Right lobe of liver (tissue), 6 donors: ENCODE measurements around the gene STK17A. TPM values are rescaled to one million over a fixed set of nuclear protein-coding genes. Genes with fewer than 3 reads are reported as not detected.

Experiments used
- ATAC-seq, 4 donors: fragments of 200-7000 bp; cut with Tn5 transposase; one replicate each; pipeline ENCODE4 v1.9.1; 2020; ENCODE audit warnings: mild to moderate bottlenecking in 4 of 4, moderate library complexity in 4 of 4
- DNase-seq, 3 donors: peaks; one replicate each; pipeline ENCODE4 v3.0.0-alpha.2; 2020
- H3K27ac ChIP-seq, 3 donors: fragments of 200-600 bp; one replicate each; pipeline ENCODE4 v1.8.0; 2022
- H3K27me3 ChIP-seq, 2 donors: fragments of 200-600 bp; one replicate each; pipeline ENCODE4 v1.8.0; 2022
- H3K36me3 ChIP-seq, 4 donors: fragments of 200-600 bp; sonication (generic) in 1 of 4; one replicate each; pipeline versions ENCODE4 v1.5.1 to v1.8.0; 2017 to 2022; ENCODE audit warnings: control low read depth in 1 of 4
- H3K4me1 ChIP-seq, 4 donors: fragments of 200-600 bp; sonication (generic) in 1 of 4; one replicate each; pipeline versions ENCODE4 v1.5.1 to v1.8.0; 2017 to 2022; ENCODE audit warnings: control low read depth in 1 of 4
- H3K4me3 ChIP-seq, 3 donors: fragments of 200-600 bp; one replicate each; pipeline ENCODE4 v1.8.0; 2022
- H3K9me3 ChIP-seq, 4 donors: fragments of 200-600 bp; sonication (generic) in 1 of 4; one replicate each; pipeline versions ENCODE4 v1.5.1 to v1.8.0; 2017 to 2022; ENCODE audit warnings: control low read depth in 1 of 4
- CTCF ChIP-seq, 4 donors: fragments of 200-600 bp in 3 of 4; fragments of 450-650 bp in 1 of 4; IDR thresholded peaks; one replicate each; pipeline versions ENCODE4 v1.5.1 to v1.8.0; 2016 to 2022; ENCODE audit warnings: antibody characterized with exemption in 4 of 4, mild to moderate bottlenecking in 2 of 4
- POLR2A ChIP-seq: fragments of 450-650 bp; IDR thresholded peaks from one replicate; pipeline ENCODE4 v1.6.1; 2017; ENCODE audit warnings: antibody characterized with exemption, mild to moderate bottlenecking
- WGBS: methylation state at CpG from one replicate; pipeline ENCODE4 v1.1.6; 2018; ENCODE audit warnings: low coverage, low lambda C conversion rate; ENCODE audit not compliant: insufficient coverage; ENCODE audit errors: missing lambda C conversion rate; 5-methylcytosine and 5-hydroxymethylcytosine counted together
- intact Hi-C, 2 donors: fragments of 100-400 bp; cut with DNase I; formaldehyde crosslinking; loops; one replicate each; pipeline versions ENCODE4 v1.11.2 to v1.14.1; 2022
- total RNA-seq, 6 experiments: library from RNA; depleted of rRNA in 2 of 6; stranded (reverse); fragments of >200 nt in 2 of 6; fragmentation: NEBNext Ultra II Directional in 3 of 6; extraction: Animal tissue kit (Norgen Biotek cat#: 25700) in 3 of 6; gene quantifications; one replicate each; pipeline versions ENCODE4 v1.1.0 to v1.2.4, GENCODE V29; 2016 to 2023
- donor health status: DM: no; HTN: yes; CAD: no.
- donor health status: DM: no; HTN: no; CAD: no.
- donor health status: DM: no; HTN: no; CAD: no.
- donor health status: DM: no; HTN: yes; CAD: no.
- donor health status: DM: no; HTN: yes; CAD: no.

The STK17A gene
- total RNA-seq, 6 experiments from 2014 or later, result 1.7 to 20.9 (median 7.9) TPM

GRCh38 chr7:43590862-43591557 lies 8.1 kb downstream of the STK17A start:
- intact Hi-C loops, result no loop called here
- Histone ChIP-seq H3K27me3 (no peaks in the 10 kb centered on the region), H3K36me3 (no peaks in the 10 kb centered on the region), H3K27ac (no peak overlapping the region), H3K4me1 (peaks cover 0 to 21% (median 3%) of the 10 kb centered on the region in 4 donors), H3K4me3 (no peak overlapping the region), H3K9me3 (no peaks in the 10 kb centered on the region)
- WGBS, result 40% methylated on average over 2 of the region's 2 CpGs
- DNase-seq (no peak), ATAC-seq (no peak)
- no peak for TF ChIP-seq POLR2A
- TF ChIP-seq CTCF (IDR thresholded peaks at IDR 0.05), result no peak

- peak overlapping the region in 1 of 3 donors; percentile 8 for H3K27ac ChIP-seq
- peak in 3 of 4 donors; percentile 38 to 78 (median 58) for ATAC-seq
- H3K36me3 ChIP-seq, result no peaks in the 10 kb centered on the region
- TF ChIP-seq CTCF (IDR thresholded peaks at IDR 0.05), result no peak
- no peak for TF ChIP-seq POLR2A
- no peaks in the 10 kb centered on the region for H3K27me3 ChIP-seq
- H3K4me1 ChIP-seq, result peaks cover 0 to 14% (median 0%) of the 10 kb centered on the region in 4 donors
- 36% methylated on average over 4 of the region's 4 CpGs for WGBS
- no peak overlapping the region for H3K4me3 ChIP-seq
- no peaks in the 10 kb centered on the region for H3K9me3 ChIP-seq
- intact Hi-C loops, result no loop called here
- no peak for DNase-seq
Measured at GRCh38 chr7:43591558-43592180, 8.8 kb downstream of the STK17A start.

GRCh38 chr7:43592326-43592725 lies 9.4 kb downstream of the STK17A start:
- 82% methylated on average over 3 of the region's 3 CpGs for WGBS
- TF ChIP-seq CTCF (IDR thresholded peaks at IDR 0.05), result no peak
- Histone ChIP-seq H3K9me3 (no peaks in the 10 kb centered on the region), H3K4me1 (peaks cover 0 to 13% (median 0%) of the 10 kb centered on the region in 4 donors), H3K36me3 (no peaks in the 10 kb centered on the region), H3K27ac (no peak overlapping the region), H3K4me3 (no peak overlapping the region), H3K27me3 (no peaks in the 10 kb centered on the region)
- DNase-seq, result no peak
- no peak for ATAC-seq
- intact Hi-C loops, result no loop called here

- Histone ChIP-seq H3K4me1 (peaks cover 0 to 13% (median 0%) of the 10 kb centered on the region in 4 donors), H3K4me3 (no peak overlapping the region), H3K36me3 (no peaks in the 10 kb centered on the region), H3K9me3 (no peaks in the 10 kb centered on the region), H3K27me3 (no peaks in the 10 kb centered on the region), H3K27ac (no peak overlapping the region)
- ATAC-seq (peak in 1 of 4 donors; percentile 25), DNase-seq (no peak)
- 100% methylated on average over 1 of the region's 1 CpG for WGBS
- intact Hi-C loops, result no loop called here
- no peak for TF ChIP-seq POLR2A
- no peak for TF ChIP-seq CTCF (IDR thresholded peaks at IDR 0.05)
Measured at GRCh38 chr7:43593010-43593409, 10.1 kb downstream of the STK17A start.
